GM19455 (cell line): Measurements from ENCODE around the gene SF3B2.
"Not testable (repeated sequence)": the region's sequence is repeated elsewhere in the genome, so short reads cannot be mapped to it uniquely, and the experiment has no call there.

Experiments used
- ATAC-seq: cut with Tn5 transposase; IDR thresholded peaks from one replicate; pipeline ENCODE4 v1.9.1; 2021; ENCODE audit not compliant: unreplicated experiment

The SF3B2 gene, protein sequence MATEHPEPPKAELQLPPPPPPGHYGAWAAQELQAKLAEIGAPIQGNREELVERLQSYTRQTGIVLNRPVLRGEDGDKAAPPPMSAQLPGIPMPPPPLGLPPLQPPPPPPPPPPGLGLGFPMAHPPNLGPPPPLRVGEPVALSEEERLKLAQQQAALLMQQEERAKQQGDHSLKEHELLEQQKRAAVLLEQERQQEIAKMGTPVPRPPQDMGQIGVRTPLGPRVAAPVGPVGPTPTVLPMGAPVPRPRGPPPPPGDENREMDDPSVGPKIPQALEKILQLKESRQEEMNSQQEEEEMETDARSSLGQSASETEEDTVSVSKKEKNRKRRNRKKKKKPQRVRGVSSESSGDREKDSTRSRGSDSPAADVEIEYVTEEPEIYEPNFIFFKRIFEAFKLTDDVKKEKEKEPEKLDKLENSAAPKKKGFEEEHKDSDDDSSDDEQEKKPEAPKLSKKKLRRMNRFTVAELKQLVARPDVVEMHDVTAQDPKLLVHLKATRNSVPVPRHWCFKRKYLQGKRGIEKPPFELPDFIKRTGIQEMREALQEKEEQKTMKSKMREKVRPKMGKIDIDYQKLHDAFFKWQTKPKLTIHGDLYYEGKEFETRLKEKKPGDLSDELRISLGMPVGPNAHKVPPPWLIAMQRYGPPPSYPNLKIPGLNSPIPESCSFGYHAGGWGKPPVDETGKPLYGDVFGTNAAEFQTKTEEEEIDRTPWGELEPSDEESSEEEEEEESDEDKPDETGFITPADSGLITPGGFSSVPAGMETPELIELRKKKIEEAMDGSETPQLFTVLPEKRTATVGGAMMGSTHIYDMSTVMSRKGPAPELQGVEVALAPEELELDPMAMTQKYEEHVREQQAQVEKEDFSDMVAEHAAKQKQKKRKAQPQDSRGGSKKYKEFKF

DNA sequence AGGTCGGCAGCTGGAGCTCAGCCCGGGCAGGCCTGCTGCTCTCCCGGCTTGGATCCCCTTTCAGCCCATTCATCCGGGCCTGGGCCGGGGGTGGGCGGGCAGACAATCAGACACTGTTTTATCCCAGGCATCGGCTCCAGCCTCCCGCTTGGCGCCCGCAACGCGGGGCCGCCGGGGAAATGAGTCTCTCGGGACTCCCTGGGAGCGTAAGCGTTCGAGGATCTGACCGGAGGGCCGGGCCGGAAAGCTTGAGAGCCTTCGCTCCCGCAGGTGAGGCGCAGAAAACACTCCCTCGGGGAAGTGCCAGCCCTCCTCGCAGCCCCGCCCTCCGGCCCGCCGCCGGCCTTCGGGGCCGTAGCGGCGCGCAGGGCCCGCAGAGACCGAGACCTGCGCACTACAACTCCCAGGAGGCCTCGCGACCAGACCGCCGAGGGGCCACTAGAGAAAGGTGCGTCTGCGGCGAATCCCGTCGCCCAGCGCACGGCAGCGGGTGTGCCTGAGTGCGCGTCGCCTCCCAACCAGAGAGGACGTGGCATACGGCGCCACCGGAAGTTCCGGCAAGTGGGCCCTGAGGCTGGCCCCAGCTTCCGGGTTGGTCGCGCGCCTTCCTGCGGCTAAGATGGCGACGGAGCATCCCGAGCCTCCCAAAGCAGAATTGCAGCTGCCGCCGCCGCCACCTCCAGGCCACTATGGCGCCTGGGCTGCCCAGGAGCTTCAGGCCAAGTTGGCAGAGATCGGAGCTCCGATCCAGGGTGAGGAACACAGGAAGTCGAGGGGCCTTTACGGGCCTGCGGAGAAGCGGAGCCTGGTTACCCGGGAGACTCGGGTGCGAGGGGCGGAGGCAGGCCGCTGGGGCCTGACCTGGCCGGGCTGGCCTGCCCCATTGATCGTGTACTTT is at the start of gene SF3B2:
Gene SF3B2, plus strand, starts transcription at position 599 of the 898 bp plus-strand sequence. Its CDS starts 21 bp downstream, at position 620.
- ATAC-seq: peak; percentile 94

- ATAC-seq: peak; percentile 44
Measured at GRCh38 chr11:66002648-66003225, 49.4 kb upstream of the SF3B2 start.

- ATAC-seq: no peak
Measured at GRCh38 chr11:66003291-66003690, 48.9 kb upstream of the SF3B2 start.

DNA sequence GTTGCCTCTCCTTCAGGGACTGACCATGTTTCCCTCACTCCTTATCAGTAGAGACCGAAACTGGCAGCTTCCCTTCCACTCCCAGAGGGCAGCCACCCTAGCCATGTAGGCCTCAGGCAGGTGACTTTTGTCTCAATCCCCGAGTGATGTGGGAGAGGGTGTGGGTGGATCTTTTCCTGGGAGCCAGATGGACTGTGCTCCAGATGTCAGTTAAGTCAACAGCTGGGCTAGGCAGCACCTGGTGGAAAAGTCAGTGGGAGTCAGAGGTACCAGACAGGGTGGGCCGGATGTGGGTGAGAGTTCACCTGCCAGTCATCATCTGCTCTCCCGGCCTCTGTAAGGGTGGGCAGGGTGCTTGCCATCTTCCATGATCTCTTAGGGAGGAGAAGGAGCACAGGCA is 48.0 kb upstream of the SF3B2 start:
- no peak for ATAC-seq

DNA sequence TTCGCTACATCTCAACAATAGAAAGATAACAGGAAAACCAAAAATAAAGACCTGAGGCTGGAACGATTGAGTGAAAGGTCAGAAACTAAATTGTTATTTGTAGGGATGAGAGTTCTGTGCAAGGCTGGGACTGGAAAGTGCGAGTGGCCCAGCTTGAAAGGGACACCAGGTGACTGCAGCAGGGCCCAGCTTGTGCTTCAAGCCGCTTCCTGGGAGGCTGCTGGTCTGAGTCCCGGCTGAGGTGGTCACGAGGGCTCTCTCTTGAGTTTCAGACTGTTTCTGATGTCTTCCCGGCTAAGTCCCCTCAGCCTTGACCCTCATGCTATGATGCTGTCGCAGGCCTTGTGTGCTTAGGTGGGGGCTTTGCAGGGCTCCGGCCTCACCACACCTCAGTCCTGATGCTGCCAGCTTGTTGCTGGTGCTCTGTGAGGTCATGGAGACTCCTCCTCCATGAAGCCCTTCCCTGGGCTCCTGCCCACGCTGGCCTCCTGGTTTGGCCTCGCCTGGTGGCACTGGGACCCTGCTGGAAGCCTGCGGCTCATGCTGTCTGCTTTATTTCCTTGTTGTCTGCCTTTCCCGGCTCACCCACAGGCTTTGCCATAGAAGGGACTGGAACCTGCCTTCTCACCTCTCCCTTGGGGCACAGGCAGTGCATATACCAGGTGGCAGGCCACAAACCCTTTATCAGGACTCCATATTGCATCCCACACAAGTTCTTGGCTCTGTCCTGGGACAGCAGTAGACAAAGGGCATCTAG is 45.9 kb upstream of the SF3B2 start:
- ATAC-seq: no peak

- no peak for ATAC-seq
Measured at GRCh38 chr11:66006891-66007176, 45.3 kb upstream of the SF3B2 start.

DNA sequence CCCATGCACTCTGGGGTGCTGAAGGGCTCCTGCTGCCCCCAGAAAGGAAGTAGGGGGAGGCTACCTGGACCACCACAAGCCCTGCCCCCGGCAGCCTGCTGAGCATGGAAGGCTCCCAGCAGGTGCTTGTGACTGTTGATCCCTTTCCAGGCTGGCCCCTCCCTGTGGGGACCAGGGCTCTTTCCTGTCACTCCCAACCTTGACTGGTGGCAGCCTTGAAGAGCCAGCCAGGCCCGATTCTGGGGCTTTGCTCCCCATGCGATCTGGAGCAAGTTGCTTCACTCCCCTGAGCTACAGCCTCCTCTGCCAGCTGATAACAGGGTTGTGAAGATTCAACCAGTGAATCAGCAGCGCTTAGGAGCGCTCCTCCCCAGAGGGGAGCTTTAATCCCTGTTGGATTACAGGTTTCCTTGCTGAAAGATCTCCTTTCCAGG is 44.9 kb upstream of the SF3B2 start:
- no peak for ATAC-seq

DNA sequence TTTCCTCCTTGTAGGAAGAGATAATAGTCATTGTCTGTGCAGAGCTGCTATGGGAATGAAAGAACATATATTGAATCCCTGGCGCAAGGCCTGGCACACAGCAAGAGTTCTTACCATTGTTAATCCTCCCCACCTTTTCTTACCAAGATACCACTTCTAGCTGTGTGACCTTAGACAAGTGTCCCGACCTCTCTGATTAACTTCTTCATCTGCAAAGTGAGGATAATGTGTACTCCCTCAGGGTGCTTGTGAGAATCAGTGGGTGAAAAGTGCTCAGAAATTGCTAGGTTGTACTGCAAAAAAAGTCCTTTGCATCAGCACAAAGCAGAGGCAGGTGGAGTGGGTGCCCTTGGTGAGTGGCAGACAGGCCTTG is 44.1 kb upstream of the SF3B2 start:
- no peak for ATAC-seq

- no peak for ATAC-seq
Measured at GRCh38 chr11:66008468-66009101, 43.6 kb upstream of the SF3B2 start.

DNA sequence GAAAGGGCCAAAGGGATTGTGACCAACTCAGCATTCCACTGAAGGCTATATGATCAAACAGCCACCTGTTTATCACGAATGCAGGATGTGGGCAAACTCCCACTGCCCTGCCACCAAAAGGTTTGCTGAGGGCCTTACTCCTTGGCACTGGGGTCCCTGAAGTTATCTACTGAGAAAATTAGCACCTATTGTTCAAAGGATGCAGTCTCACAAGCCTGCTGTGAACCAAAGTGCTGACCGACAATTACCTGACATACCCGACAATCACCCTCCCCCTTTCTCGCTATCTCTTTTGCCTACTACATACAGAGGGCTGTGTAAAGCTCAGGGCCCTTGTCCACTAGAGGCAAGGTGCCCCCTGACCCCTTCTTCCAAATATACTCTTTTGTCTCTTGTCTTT is 42.1 kb upstream of the SF3B2 start:
- ATAC-seq: not testable (repeated sequence)

GRCh38 chr11:66011239-66011784 is 40.9 kb upstream of the SF3B2 start:
- no peak for ATAC-seq

- no peak for ATAC-seq
Measured at GRCh38 chr11:66011785-66012303, 40.3 kb upstream of the SF3B2 start, which contains the start of gene CST6. Gene CST6 (plus strand): TSS chr11:66012008. CDS start chr11:66012045, 37 bp downstream.

DNA sequence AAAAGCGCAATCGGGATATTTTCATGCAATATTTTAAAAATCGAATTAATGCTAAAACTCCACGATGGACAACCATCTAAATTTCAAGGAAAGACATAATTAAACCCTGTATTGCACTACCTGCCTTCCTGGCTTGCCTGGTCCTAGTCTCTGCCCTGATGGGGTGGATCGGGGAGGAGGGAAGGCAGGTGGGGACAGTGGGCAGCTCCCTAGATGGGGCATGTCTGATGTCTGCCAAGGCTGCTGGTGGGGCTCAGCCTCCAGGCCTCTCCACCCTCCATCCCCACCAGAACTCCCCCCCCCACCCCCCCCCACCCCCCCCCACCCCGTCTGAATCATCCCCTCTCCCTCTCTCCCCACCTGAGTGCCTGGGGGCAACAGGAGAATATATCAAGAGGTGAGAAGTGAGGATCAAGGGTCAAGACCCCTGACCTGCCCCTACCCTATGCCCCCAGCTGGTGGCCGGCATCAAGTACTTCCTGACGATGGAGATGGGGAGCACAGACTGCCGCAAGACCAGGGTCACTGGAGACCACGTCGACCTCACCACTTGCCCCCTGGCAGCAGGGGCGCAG is 39.7 kb upstream of the SF3B2 start:
- no peak for ATAC-seq

- ATAC-seq: no peak
Measured at GRCh38 chr11:66012946-66013761, 39.0 kb upstream of the SF3B2 start.

- no peak for ATAC-seq
Measured at GRCh38 chr11:66013762-66014100, 38.4 kb upstream of the SF3B2 start.

DNA sequence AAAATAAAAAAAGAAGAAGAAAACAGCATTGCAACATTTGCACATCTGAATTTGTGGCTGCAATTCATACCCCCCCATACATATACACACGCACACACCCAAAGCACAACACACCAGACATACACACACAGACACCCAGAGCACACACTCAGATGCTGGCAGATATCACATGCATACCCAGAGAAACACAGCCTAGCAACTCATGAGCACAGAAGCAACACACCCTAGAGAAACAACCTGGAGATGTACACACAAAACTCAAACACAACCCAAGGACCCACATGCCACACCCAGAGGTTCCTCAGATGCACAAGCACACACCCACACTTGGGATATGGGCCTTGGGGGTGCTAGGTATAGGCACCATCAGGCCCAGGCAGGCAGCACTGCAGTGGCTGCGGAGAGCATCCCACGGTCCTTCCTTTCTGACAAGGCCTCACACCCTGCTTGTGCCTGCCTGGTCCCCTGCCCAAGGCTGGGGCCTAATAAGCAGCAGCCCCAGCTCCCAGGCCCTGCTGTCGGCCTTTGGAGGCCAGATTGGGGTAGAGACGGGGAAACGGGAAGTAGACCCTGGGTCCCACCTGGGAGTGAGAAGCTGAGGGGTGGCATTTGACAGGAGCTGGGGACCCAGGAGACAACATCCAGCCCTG is 37.2 kb upstream of the SF3B2 start:
- no peak for ATAC-seq

- ATAC-seq: no peak
Measured at GRCh38 chr11:66015454-66015881, 36.7 kb upstream of the SF3B2 start.
